Measurements from ENCODE around the gene HOXA11.

Gene HOXA11

DNA sequence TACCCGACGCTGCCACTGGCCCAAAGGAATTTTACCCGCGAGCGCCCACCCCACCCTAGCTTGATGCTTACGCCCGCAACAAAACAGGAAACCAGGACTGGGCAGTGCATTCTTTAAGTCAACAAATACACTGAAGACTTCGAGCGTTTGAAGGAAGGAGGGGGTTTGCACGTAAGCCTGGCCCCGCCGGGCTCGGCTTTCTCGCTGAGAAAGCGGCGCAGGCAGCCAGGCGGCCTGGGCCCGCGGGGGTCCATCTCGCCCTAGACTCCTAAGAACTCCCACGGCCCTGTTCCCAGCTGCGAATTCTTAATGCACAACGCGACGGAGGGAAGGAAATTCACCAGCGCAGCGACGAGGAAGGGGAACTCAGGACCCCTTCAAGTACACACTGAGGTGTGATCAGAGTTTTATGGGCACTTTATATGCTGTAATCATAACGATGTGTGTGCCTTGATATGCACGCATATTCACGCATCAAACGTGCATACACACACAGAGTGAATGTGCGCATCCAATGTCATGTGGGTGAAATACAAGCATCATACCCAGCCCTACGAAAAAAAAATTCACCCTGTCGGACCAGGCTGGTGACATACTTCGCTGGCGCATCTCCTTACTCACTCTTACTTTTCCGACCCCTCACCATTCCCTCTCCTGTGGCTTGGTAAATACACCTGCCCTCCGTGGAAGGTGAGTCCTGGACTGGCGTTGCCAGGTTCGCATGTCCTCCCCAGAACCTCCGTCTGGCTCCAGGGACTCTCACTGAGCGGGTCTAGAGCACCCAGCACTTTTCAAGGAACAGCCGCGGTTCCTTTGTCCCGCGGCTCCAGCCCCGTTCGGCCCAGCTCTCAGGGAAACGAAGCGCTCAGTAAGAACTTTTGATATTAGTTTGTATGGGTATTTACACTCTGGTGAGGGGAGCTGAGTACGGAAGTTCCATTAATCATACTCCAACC, 20.6 kb upstream of the HOXA11 start:
- DNase-seq, result no peak

DNA sequence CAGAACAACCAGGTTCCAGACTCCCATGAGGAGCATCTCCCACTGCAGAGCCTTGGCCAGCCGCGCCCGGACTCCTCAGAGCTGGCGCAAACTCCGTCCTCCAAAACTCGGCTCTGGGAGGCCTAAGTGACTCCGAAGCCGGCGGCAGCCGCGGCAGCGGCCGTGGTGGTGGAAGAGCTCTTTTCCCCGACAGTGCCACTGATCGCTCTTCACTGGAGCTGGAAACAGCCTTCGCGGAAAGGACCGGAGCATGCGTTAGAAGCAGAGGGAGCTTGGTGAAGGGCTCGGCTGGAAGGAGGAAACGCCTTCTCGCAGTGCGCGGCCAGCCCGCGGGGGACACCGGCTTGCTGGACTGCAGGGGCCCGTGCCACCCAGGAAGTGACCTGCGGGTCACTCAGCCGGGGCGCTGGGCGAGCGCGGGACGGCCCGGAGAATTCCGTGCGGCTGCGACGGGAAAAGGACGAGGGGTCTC, 19.9 kb upstream of the HOXA11 start:
- peak; percentile 29 for DNase-seq

GRCh38 chr7:27203964-27204594, 19.0 kb upstream of the HOXA11 start:
- no peak for DNase-seq

GRCh38 chr7:27203365-27203953, 18.4 kb upstream of the HOXA11 start:
- DNase-seq, result peak; percentile 23

- DNase-seq, result no peak
Measured at GRCh38 chr7:27202862-27203134, 17.8 kb upstream of the HOXA11 start.

DNA sequence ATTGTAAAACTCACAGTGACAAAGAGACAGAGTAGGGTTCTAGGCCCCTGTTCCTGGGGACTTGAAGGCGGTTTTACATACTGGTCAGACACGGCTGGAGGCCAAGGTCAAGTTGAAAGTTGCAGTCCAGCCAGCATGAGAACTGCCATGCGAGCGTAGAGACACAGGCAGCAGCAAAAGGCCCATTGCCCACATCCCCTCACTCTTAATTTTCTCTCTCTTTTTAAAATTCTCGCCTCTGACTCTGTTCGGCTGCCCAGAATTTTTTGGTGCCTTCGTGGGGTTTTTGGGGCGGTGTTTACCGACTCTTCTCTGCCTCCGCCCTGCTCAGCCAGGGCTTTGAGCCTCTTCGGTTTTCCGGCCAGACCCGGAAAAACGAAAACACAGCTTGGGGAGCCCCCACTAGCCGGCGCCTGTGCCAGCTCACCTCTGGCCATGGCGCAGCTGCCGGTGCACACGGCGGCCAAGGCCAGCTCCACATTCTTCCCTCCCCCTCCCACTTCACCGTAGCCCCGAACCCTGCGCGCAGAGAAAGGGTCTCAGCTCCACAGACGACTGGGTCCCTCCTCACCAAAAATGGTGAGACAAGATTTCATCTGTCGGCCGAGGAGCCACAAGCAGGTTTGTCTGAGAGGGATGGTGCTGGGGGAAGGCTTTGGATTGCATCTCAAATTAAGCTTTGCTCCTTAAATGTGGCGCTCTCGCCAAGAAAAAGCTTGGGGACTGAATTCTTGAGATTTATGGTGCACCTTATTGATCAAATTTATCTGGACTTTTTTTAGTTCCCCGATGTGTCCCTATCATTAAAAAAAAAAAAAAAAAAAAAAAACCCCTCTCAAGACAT, 17.2 kb upstream of the HOXA11 start:
- peak; percentile 26 for DNase-seq

DNA sequence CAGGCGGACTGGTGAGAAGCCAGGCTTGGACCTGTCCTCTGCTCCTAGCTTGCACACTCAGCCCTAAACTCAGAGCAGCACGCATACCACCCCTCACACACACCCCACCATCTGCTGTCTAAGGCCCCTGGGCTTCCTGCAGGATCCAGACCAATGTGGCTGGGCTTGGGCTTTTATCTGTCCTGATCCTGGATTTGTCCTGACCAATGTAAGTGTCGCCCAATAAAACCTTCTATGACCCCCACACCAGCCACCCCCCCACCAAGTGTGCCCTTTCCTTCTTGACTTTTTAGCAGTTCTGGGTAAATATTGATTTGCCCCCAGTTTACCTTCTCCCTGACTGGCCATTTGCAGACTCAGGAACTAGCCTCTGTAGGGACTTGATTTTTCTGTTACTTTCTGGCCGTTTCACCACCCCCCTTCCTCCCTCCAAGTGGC, 16.6 kb upstream of the HOXA11 start:
- peak; percentile 26 for DNase-seq

- DNase-seq, result peak; percentile 21
Measured at GRCh38 chr7:27200761-27201579, 15.9 kb upstream of the HOXA11 start.

DNA sequence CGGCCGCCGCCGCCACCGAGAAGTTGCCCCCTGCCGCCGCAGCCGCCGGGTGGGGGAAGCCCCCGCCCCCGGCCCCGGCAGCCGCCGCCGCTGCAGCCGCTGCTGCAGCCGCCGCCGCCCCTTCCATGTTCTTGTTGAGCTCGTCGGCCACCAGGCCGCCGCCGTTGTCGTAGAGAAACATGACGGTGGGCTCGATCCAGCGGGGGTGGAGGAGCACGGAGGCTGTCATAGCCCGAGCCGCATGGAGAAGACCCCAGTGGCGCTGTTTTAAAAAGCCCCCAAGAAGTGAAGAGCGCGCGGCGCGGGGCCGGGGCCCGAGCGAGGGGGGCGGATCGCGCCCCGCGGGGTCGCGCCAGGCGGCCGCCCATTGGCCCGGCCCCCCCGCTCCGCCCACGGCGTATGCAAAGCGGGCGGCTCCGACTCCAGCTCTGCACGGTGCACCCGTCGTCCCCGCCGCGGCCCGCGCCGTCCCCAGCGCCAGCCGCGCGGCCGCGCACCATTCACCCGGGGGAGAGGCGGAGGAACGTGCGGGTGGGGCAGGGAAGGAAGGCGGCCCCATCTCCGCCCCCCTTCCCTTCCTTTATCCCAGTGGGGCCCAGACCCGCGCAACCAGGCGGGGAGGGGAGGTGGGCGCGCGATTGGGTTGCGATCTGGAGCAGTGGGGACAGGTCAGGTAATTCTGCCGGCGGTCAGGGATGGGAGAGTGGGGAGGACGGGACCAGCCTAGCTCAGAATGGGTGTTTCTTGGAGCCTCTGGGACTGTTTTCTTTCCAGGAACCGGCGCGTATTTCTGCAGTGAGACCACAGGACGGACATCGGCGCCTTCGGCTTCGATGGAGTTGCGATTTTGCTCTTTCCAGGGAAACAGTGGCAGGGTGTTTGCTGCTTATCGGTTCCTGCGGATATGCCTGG, 15.1 kb upstream of the HOXA11 start, which contains the start of gene HOXA13:
Gene HOXA13, minus strand, starts transcription at position 243 of the 912 bp plus-strand sequence. Its CDS starts 14 bp downstream, at position 229.
- DNase-seq, result peak; percentile 34

DNA sequence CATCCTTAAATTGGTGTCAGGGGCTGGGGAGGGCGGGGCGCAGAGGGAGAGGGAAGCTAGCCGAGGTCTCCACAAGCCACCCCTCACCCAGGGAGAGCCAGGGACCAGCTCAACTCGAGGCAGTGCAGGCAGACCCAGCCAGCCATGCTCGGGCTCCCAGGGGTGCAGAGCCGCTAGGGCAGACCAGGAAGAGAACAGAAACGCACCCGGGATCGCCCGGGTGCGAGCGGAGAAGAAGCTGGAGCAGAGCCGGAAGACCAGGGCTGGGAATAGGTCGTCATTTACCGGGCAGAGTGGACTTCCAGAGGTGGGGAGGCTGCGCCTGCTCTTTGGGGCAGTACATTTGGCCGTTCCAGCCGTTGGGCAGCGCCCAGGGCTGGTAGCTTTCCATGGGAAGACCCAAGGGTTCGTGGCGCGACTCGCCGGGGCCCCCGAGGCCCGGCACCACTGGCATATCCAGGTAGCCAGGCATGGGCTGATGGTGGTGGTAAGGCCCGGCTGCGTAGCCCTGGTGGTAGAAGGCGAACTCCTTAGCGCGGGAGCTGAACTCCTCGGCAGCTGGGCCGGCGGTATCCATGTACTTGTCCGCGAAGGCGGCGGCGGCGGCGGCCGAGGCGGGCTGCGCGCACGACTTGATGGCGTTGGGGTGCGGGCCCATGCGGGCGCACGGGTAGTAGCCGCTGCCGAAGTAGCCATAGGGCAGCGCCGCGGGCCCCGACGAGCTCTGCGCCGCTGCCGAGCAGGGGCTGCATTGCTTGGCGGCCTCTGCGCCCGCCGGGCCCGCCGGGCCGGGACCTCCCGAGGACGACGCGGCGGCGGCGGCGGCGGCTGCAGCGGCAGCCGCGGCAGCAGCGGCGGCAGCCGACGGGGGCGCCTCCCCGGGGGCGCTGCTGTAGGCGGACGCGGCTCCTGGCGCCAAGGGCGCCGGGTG, 14.1 kb upstream of the HOXA11 start:
- peak; percentile 29 for DNase-seq

GRCh38 chr7:27198138-27198841, 13.3 kb upstream of the HOXA11 start:
- peak; percentile 32 for DNase-seq

- no peak for DNase-seq
Measured at GRCh38 chr7:27197137-27198042, 12.4 kb upstream of the HOXA11 start.

GRCh38 chr7:27196287-27196767, 11.3 kb upstream of the HOXA11 start:
- peak; percentile 84 for DNase-seq

DNA sequence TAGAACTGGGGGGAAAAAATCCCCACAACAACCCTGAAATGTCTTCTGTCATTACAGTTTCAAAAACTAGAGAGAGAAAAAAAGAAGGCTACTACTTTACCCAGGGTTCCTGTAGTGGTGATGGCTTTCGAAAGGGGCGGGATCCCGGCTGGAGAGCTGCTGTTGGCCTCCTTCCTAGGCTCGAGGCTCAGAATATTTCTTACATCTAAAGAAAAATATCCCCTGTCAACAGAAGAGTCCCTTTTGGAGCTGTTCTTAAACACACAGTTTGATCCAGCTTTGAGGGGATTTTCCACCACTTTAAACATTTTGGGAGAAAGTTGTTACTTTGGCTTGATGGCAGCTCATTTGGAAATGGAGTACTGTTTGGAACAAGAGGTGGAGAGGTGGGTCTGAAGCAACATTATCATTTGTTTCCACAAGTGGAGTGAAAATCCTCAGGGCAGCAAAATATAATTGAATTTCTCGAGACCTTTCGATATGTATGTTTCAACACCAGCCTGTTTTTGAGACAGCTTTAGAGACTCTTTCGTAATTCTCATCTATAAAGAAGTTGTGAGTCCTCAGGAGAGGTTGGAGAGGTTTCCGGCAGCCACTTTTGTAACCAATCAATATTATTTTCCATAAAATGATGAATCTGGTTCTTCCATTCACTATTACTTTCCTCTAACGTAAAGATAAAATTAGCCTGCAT, 9.8 kb upstream of the HOXA11 start:
- peak; percentile 6 for DNase-seq

GRCh38 chr7:27194002-27194352, 8.9 kb upstream of the HOXA11 start:
- DNase-seq, result no peak

GRCh38 chr7:27193335-27194001, 8.4 kb upstream of the HOXA11 start:
- DNase-seq, result peak; percentile 17
